ENCODE measurements around the gene RHOD. TPM values are rescaled to one million over a fixed set of nuclear protein-coding genes. Genes with fewer than 3 reads are reported as not detected.

RHOD gene
- total RNA-seq, 1 donor from 2014 or later, result 161 TPM

DNA sequence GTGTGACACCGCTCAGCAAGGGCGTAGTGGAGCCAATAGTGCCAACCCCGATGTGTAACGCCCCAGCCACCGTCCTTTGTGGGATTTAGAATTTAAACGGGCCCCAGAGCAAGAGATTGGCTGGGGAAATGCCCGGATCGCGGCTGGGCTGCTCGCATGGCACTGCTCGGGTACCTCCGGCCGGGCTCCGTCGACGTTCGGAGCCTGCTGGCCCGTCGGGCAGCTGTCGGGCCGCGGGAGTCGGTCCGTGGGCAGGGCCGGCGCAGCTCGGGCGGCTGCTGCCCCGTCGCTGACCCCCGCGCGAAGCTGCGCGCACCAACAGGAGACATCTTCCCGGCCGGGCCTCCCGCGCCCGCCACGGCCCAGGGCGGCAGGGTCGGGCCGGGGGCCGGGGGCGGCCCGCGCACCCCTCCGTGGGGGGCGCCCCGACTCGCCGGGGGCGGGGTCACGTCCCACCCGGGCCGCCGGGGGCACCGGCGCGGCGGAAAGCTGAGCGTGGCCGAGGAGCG lies 61.1 kb downstream of the RHOD start:
- peak; percentile 6 for ATAC-seq

DNA sequence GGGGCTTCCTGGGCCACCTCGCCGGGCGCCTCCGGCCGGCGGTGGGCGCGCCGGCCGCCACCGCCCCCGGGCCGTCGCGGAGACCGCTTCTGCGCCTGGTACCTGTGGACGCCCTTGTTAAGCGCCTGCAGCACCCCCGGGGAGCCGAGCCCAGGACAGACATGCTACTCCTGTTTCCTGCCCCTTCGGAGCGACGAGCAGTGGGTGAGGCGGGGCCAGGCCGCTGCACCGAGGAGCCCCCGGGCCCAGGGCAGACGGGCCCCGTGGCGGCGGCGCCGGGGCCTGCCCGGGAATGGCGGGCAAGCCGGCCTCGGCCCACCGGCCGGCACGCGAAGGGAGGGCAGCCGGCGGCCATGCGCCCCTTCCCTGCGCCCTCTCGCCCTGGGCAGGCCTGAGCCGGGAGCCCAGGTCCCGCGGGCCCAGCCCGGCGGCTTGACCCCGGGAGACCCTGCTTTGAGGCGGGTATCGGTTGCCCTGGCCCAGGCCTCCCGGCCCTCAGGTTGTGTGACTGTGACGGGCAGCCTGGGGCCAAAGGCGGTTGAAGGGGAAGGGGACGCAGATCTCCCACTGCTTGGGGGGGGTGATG lies 61.6 kb downstream of the RHOD start:
- peak; percentile 30 for ATAC-seq

DNA sequence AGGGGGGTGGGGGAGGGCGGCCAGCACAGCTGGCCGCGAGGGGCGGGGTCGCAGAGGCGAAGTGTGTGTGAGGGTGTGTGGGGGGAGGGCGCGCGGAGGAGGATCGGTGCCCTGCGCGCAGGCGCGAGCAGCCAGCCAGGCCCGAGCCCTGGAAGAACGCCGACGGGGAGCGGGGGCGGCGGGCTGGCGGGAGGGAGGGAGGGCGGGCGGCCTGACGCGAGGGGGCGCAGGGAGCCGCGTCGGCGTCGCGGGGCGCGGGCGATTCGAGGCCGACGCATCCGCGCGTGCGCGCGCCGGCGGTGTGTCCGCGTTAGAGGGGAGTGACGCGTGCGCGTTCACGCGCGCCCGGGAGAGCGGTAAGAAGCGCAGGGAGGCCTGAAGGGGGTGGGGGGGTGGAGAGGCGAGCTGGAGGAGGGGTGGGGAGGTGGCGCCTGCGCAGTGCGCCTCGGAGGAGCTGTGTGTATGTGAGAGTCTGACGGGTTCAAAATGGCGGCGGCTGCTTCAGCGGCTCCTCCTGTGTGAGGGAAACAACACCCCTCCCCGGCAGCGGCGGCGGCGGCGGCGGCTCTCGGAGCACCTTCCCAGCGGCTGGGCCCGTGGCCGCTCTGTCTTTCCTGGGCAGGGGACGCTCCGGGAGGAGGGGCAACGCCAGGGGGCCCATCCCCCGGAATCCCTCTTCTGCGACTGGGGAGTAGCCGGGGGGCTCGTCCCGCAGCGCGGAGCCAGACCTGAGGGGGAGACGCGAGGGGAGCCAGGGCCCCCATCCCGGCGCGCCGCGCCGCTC lies 62.3 kb downstream of the RHOD start, which contains the start of gene KDM2A:
Gene KDM2A, plus strand, starts transcription at position 463 of the 784 bp plus-strand sequence. CDS start 2,054 bp downstream, outside the sequence.
- ATAC-seq, result peak; percentile 96

DNA sequence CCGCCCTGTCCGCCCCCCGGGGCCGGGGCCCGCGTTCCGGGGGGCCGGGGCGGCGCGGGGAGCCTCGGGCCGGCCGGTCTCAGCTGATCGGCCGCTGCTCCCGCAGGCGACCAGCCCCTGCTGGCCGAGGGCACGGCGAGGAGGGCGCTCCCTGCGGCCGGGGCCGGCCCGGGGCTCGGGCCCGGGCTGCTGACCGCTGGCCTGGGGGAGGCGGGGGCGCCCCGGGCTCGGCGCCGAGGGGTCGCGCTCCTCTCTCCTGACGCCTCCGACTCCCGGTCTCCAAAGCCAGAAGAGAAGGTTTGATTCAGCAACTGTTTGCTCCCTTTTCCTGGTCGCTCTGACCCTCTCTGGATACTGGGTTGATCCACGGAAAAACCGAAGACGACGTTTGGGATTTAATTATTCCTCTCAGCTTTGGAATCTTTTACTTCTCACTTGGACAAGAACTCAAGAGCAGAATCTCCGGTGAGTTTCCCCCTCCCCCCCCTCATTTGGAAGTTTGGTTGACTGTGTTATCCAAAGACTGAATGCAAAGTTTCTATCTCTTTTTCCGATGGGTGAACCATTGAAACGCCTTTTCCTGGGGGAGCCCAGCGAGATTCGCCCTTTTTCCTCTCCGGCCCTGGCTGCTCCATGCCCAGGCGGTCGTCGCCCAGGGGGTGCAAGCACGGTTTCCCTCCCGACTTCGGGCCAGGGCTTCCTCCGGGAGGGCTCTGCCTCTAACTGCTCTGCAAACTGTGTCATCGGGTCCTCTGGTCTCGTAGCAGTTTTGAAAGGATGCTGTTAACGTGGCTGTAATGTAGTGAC lies 63.1 kb downstream of the RHOD start:
- ATAC-seq, result no peak

DNA sequence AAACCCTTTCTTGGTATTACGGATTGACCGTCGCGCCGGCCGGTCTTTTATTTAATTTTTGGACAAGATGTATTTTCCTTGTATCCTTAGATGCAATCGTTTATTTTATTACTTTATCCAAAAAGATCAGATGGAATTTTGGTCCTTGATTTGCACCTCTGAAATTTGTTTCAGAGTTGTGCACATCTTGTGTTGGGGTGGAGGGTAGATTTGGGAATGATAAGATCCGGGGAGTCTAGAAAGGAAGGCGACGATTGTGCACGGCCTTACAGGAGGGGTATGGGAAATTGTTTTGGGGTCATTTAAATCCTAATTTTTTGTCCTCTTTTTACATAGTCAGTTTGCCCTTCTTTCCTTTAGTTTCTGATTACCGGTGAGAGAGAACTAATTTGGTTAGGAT lies 63.8 kb downstream of the RHOD start:
- no peak for ATAC-seq

DNA sequence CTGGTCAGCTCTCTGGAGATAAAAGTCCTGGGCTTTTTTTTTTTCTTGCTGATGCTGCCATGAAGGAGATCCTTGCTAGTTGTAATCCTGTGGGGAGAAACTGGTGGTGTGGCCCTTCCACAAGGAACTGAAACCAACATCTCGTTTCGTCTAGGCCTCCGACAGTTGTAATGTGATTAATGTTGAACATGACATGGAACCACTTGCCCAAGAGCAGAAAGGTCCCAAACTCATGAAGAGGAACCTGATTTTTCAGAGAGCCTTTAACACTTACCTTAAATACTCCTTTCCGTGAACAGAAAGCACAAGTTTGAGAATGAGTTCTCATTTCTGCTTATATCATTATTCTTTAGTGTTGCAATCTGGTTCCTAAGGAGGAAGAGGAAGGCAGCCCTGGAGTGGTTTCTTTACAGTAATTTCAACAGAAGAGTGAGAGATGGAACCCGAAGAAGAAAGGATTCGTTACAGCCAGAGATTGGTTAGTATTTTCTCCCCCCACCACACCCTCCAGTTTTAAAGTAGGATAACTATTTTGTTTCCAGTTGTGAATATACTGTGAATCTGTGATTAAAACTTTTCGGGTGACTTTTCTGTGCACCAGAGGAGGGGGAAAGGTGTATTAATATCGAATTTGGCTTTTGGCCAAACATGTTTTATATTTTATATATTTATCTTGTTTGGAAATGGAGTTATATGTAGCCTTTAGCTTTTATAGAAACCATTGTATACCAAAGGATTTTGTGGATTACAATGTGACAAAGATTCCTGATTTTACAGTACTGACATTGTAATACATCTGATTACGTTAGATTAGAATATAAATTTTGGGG lies 64.4 kb downstream of the RHOD start:
- no peak for ATAC-seq

Other genes starting within 250 kb of the RHOD start
- 14.5 TPM for gene RCE1, start 213.4 kb upstream of the RHOD start, total RNA-seq
- 8.6 TPM for gene LRFN4, start 199.8 kb upstream of the RHOD start, total RNA-seq
- 50.5 TPM for gene PC, start 98.5 kb upstream of the RHOD start, total RNA-seq
- not detected for gene C11orf86, start 81.5 kb upstream of the RHOD start, total RNA-seq
- 0.92 TPM for gene SYT12, start 33.7 kb upstream of the RHOD start, total RNA-seq
- 67.2 TPM for gene KDM2A, start 62.4 kb downstream of the RHOD start, total RNA-seq
- gene GRK2, start 209.6 kb downstream of the RHOD start, total RNA-seq, result 61.6 TPM
- gene ANKRD13D, start 232.5 kb downstream of the RHOD start, total RNA-seq, result 45.2 TPM
- gene SSH3, start 246.7 kb downstream of the RHOD start, total RNA-seq, result 78.4 TPM